ENCODE data around the gene AXL. TPM values are rescaled to one million over a fixed set of nuclear protein-coding genes. Genes with fewer than 3 reads are reported as not detected.
"Not testable (repeated sequence)": the region's sequence is repeated elsewhere in the genome, so short reads cannot be mapped to it uniquely, and the experiment has no call there.

Gene AXL
- polyA plus RNA-seq, 2 donors = 1.9 to 4.1 TPM

GRCh38 chr19:41192574-41193429, 26.2 kb upstream of the AXL start, which contains the start of gene CYP2S1:
TSS of gene CYP2S1 (plus strand) at chr19:41193219. CDS start at chr19:41193265, 46 bp downstream.
- Histone ChIP-seq H3K36me3 (ENCODE audit: control insufficient read depth in 2 of 2, insufficient read depth in 2 of 2, low read length in 1 of 2) (no peaks in the 10 kb centered on the region), H3K27me3 (ENCODE audit: control insufficient read depth in 1 of 2, insufficient read depth in 2 of 2, low read length in 2 of 2) (no peaks in the 10 kb centered on the region), H3K4me1 (ENCODE audit: control insufficient read depth in 2 of 2, insufficient read depth in 2 of 2, low read length in 1 of 2) (no peaks in the 10 kb centered on the region), H3K27ac (ENCODE audit: low read depth in 2 of 2, low read length in 1 of 2) (peak within 1 kb of the TSS in 1 of 2 donors; percentile 34), H3K4me3 (ENCODE audit: low read depth in 1 of 2, low read length in 2 of 2) (peak within 1 kb of the TSS; percentile 63), H3K9me3 (ENCODE audit: control insufficient read depth in 2 of 2, insufficient read depth in 1 of 2, low read depth in 1 of 2, low read length in 1 of 2) (no peaks in the 10 kb centered on the region)
- 2 to 3% methylated on average over 39 to 58 of the region's 58 CpGs for WGBS, 2 donors

- no peaks in the 10 kb centered on the region for H3K36me3 ChIP-seq (ENCODE audit: control insufficient read depth in 2 of 2, insufficient read depth in 2 of 2, low read length in 1 of 2)
- no peaks in the 10 kb centered on the region for H3K4me1 ChIP-seq (ENCODE audit: control insufficient read depth in 2 of 2, insufficient read depth in 2 of 2, low read length in 1 of 2)
- H3K27me3 ChIP-seq (ENCODE audit: control insufficient read depth in 1 of 2, insufficient read depth in 2 of 2, low read length in 2 of 2) = no peaks in the 10 kb centered on the region
- H3K9me3 ChIP-seq (ENCODE audit: control insufficient read depth in 2 of 2, insufficient read depth in 1 of 2, low read depth in 1 of 2, low read length in 1 of 2) = no peaks in the 10 kb centered on the region
- peak overlapping the region; percentile 63 for H3K4me3 ChIP-seq (ENCODE audit: low read depth in 1 of 2, low read length in 2 of 2)
- WGBS, 2 donors = 14 to 15% methylated on average over 13 of the region's 13 CpGs
- H3K27ac ChIP-seq (ENCODE audit: low read depth in 2 of 2, low read length in 1 of 2) = peak overlapping the region in 1 of 2 donors; percentile 34
Measured at GRCh38 chr19:41193430-41194156, 25.4 kb upstream of the AXL start.

GRCh38 chr19:41194157-41194552, 24.9 kb upstream of the AXL start:
- no peak overlapping the region for H3K27ac ChIP-seq (ENCODE audit: low read depth in 2 of 2, low read length in 1 of 2)
- no peaks in the 10 kb centered on the region for H3K36me3 ChIP-seq (ENCODE audit: control insufficient read depth in 2 of 2, insufficient read depth in 2 of 2, low read length in 1 of 2)
- WGBS, 2 donors = 30 to 37% methylated on average over 6 of the region's 6 CpGs
- H3K27me3 ChIP-seq (ENCODE audit: control insufficient read depth in 1 of 2, insufficient read depth in 2 of 2, low read length in 2 of 2) = no peaks in the 10 kb centered on the region
- H3K4me3 ChIP-seq (ENCODE audit: low read depth in 1 of 2, low read length in 2 of 2) = peak overlapping the region in 1 of 2 donors; percentile 63
- no peaks in the 10 kb centered on the region for H3K9me3 ChIP-seq (ENCODE audit: control insufficient read depth in 2 of 2, insufficient read depth in 1 of 2, low read depth in 1 of 2, low read length in 1 of 2)
- no peaks in the 10 kb centered on the region for H3K4me1 ChIP-seq (ENCODE audit: control insufficient read depth in 2 of 2, insufficient read depth in 2 of 2, low read length in 1 of 2)

- Histone ChIP-seq H3K36me3 (ENCODE audit: control insufficient read depth in 2 of 2, insufficient read depth in 2 of 2, low read length in 1 of 2) (no peaks in the 10 kb centered on the region), H3K4me3 (ENCODE audit: low read depth in 1 of 2, low read length in 2 of 2) (no peak overlapping the region), H3K27ac (ENCODE audit: low read depth in 2 of 2, low read length in 1 of 2) (peak overlapping the region; percentile 49 to 76), H3K9me3 (ENCODE audit: control insufficient read depth in 2 of 2, insufficient read depth in 1 of 2, low read depth in 1 of 2, low read length in 1 of 2) (no peaks in the 10 kb centered on the region), H3K27me3 (ENCODE audit: control insufficient read depth in 1 of 2, insufficient read depth in 2 of 2, low read length in 2 of 2) (no peaks in the 10 kb centered on the region), H3K4me1 (ENCODE audit: control insufficient read depth in 2 of 2, insufficient read depth in 2 of 2, low read length in 1 of 2) (no peaks in the 10 kb centered on the region)
- WGBS, 2 donors = 39 to 53% methylated on average over 10 of the region's 10 CpGs
Measured at GRCh38 chr19:41195675-41196497, 23.1 kb upstream of the AXL start.

GRCh38 chr19:41198559-41198958, 20.5 kb upstream of the AXL start:
- 73 to 77% methylated on average over 11 of the region's 11 CpGs for WGBS, 2 donors
- peaks cover 0 to 4% of the 10 kb centered on the region in 2 donors for H3K36me3 ChIP-seq (ENCODE audit: control insufficient read depth in 2 of 2, insufficient read depth in 2 of 2, low read length in 1 of 2)
- no peaks in the 10 kb centered on the region for H3K27me3 ChIP-seq (ENCODE audit: control insufficient read depth in 1 of 2, insufficient read depth in 2 of 2, low read length in 2 of 2)
- H3K4me1 ChIP-seq (ENCODE audit: control insufficient read depth in 2 of 2, insufficient read depth in 2 of 2, low read length in 1 of 2) = no peaks in the 10 kb centered on the region
- H3K27ac ChIP-seq (ENCODE audit: low read depth in 2 of 2, low read length in 1 of 2) = no peak overlapping the region
- no peak overlapping the region for H3K4me3 ChIP-seq (ENCODE audit: low read depth in 1 of 2, low read length in 2 of 2)
- H3K9me3 ChIP-seq (ENCODE audit: control insufficient read depth in 2 of 2, insufficient read depth in 1 of 2, low read depth in 1 of 2, low read length in 1 of 2) = no peaks in the 10 kb centered on the region

- Histone ChIP-seq H3K27me3 (ENCODE audit: control insufficient read depth in 1 of 2, insufficient read depth in 2 of 2, low read length in 2 of 2) (no peaks in the 10 kb centered on the region), H3K27ac (ENCODE audit: low read depth in 2 of 2, low read length in 1 of 2) (no peak overlapping the region), H3K4me1 (ENCODE audit: control insufficient read depth in 2 of 2, insufficient read depth in 2 of 2, low read length in 1 of 2) (peaks cover 0 to 2% of the 10 kb centered on the region in 2 donors), H3K36me3 (ENCODE audit: control insufficient read depth in 2 of 2, insufficient read depth in 2 of 2, low read length in 1 of 2) (peaks cover 0 to 11% of the 10 kb centered on the region in 2 donors), H3K9me3 (ENCODE audit: control insufficient read depth in 2 of 2, insufficient read depth in 1 of 2, low read depth in 1 of 2, low read length in 1 of 2) (no peaks in the 10 kb centered on the region), H3K4me3 (ENCODE audit: low read depth in 1 of 2, low read length in 2 of 2) (no peak overlapping the region)
- 77 to 84% methylated on average over 18 of the region's 18 CpGs for WGBS, 2 donors
Measured at GRCh38 chr19:41203371-41203770, 15.7 kb upstream of the AXL start.

- not testable (repeated sequence) for H3K9me3 ChIP-seq (ENCODE audit: control insufficient read depth in 2 of 2, insufficient read depth in 1 of 2, low read depth in 1 of 2, low read length in 1 of 2); H3K27me3 ChIP-seq (ENCODE audit: control insufficient read depth in 1 of 2, insufficient read depth in 2 of 2, low read length in 2 of 2); H3K4me1 ChIP-seq (ENCODE audit: control insufficient read depth in 2 of 2, insufficient read depth in 2 of 2, low read length in 1 of 2); H3K4me3 ChIP-seq (ENCODE audit: low read depth in 1 of 2, low read length in 2 of 2); H3K27ac ChIP-seq (ENCODE audit: low read depth in 2 of 2, low read length in 1 of 2)
- WGBS, 2 donors = 32 to 33% methylated on average over 3 to 5 of the region's 7 CpGs
- peaks cover 0 to 11% of the 10 kb centered on the region in 2 donors for H3K36me3 ChIP-seq (ENCODE audit: control insufficient read depth in 2 of 2, insufficient read depth in 2 of 2, low read length in 1 of 2)
Measured at GRCh38 chr19:41204338-41204737, 14.7 kb upstream of the AXL start.

GRCh38 chr19:41205995-41206394, 13.0 kb upstream of the AXL start:
- Histone ChIP-seq H3K9me3 (ENCODE audit: control insufficient read depth in 2 of 2, insufficient read depth in 1 of 2, low read depth in 1 of 2, low read length in 1 of 2) (no peaks in the 10 kb centered on the region), H3K4me1 (ENCODE audit: control insufficient read depth in 2 of 2, insufficient read depth in 2 of 2, low read length in 1 of 2) (peaks cover 0 to 2% of the 10 kb centered on the region in 2 donors), H3K36me3 (ENCODE audit: control insufficient read depth in 2 of 2, insufficient read depth in 2 of 2, low read length in 1 of 2) (peaks cover 0 to 11% of the 10 kb centered on the region in 2 donors), H3K27ac (ENCODE audit: low read depth in 2 of 2, low read length in 1 of 2) (no peak overlapping the region), H3K4me3 (ENCODE audit: low read depth in 1 of 2, low read length in 2 of 2) (no peak overlapping the region), H3K27me3 (ENCODE audit: control insufficient read depth in 1 of 2, insufficient read depth in 2 of 2, low read length in 2 of 2) (no peaks in the 10 kb centered on the region)
- 66 to 75% methylated on average over 10 of the region's 10 CpGs for WGBS, 2 donors

- WGBS, 2 donors = 72 to 78% methylated on average over 9 of the region's 9 CpGs
- Histone ChIP-seq H3K4me1 (ENCODE audit: control insufficient read depth in 2 of 2, insufficient read depth in 2 of 2, low read length in 1 of 2) (peaks cover 0 to 2% of the 10 kb centered on the region in 2 donors), H3K4me3 (ENCODE audit: low read depth in 1 of 2, low read length in 2 of 2) (no peak overlapping the region), H3K9me3 (ENCODE audit: control insufficient read depth in 2 of 2, insufficient read depth in 1 of 2, low read depth in 1 of 2, low read length in 1 of 2) (no peaks in the 10 kb centered on the region), H3K27ac (ENCODE audit: low read depth in 2 of 2, low read length in 1 of 2) (peak overlapping the region in 1 of 2 donors; percentile 1), H3K27me3 (ENCODE audit: control insufficient read depth in 1 of 2, insufficient read depth in 2 of 2, low read length in 2 of 2) (no peaks in the 10 kb centered on the region), H3K36me3 (ENCODE audit: control insufficient read depth in 2 of 2, insufficient read depth in 2 of 2, low read length in 1 of 2) (peaks cover 0 to 11% of the 10 kb centered on the region in 2 donors)
Measured at GRCh38 chr19:41206456-41206855, 12.6 kb upstream of the AXL start.

Measured in esophagus (tissue), 2 donors.